PC-9 (cell line): Measurements from ENCODE around the gene RNASET2. TPM values are rescaled to one million over a fixed set of nuclear protein-coding genes. Genes with fewer than 3 reads are reported as not detected.
"Not testable (repeated sequence)": the region's sequence is repeated elsewhere in the genome, so short reads cannot be mapped to it uniquely, and the experiment has no call there.

Experiments
- BruUV-seq: library from RNA; stranded (reverse); fragments of 400-500 nt; replicated peaks from 2 replicates; lab custom pipeline; 2021; lab: Mats Ljungman, UMichigan
- CTCF ChIA-PET: fragments of 300-600 bp; sonication (Branson Sonifier 250); formaldehyde crosslinking; loops from one replicate; lab custom pipeline; 2022; ENCODE audit warnings: antibody characterized with exemption; lab: Charles Lee
- POLR2A ChIA-PET: fragments of 300-600 bp; sonication (Branson Sonifier 250); formaldehyde crosslinking; loops from one replicate; lab custom pipeline; 2022; ENCODE audit warnings: antibody characterized with exemption; ENCODE audit not compliant: unreplicated experiment; lab: Charles Lee
- DNase-seq, 2 experiments: peaks; one replicate each; pipeline versions ENCODE4 v3.0.0 to v3.0.0-alpha.2; 2015 to 2022; ENCODE audit warnings: mixed read lengths in 1 of 2
- H2AFZ ChIP-seq: fragments of 200-600 bp; sonication (generic); 2 replicates; pipeline ENCODE4 v1.8.1; 2017; ENCODE audit warnings: antibody characterized with exemption
- H3F3A ChIP-seq: fragments of 200-600 bp; sonication (generic); 2 replicates; pipeline ENCODE4 v1.8.1; 2017; ENCODE audit warnings: antibody characterized with exemption, mild to moderate bottlenecking, low read depth; ENCODE audit not compliant: insufficient read depth
- H3K27ac ChIP-seq: fragments of 200-600 bp; sonication (generic); 2 replicates; pipeline ENCODE4 v1.6.1; 2016; ENCODE audit warnings: mixed run types
- H3K27me3 ChIP-seq: fragments of 200-600 bp; sonication (generic); 2 replicates; pipeline ENCODE4 v1.6.1; 2016; ENCODE audit warnings: low read depth, mixed run types; ENCODE audit not compliant: insufficient read depth
- H3K36me3 ChIP-seq: fragments of 200-600 bp; sonication (generic); 2 replicates; pipeline ENCODE4 v1.6.1; 2016; ENCODE audit warnings: low read depth, mixed run types
- H3K4me1 ChIP-seq: fragments of 200-600 bp; sonication (generic); replicated peaks from 2 replicates; pipeline ENCODE4 v1.6.1; 2016; ENCODE audit warnings: mixed run types; ENCODE audit not compliant: insufficient read depth
- H3K4me2 ChIP-seq: fragments of 200-600 bp; sonication (generic); 2 replicates; pipeline ENCODE4 v1.6.1; 2017; ENCODE audit warnings: mixed run types
- H3K4me3 ChIP-seq: fragments of 200-600 bp; sonication (generic); 2 replicates; pipeline ENCODE4 v1.6.1; 2016; ENCODE audit warnings: mixed run types
- H3K79me2 ChIP-seq: fragments of 200-600 bp; sonication (generic); 2 replicates; pipeline ENCODE4 v1.6.1; 2017; ENCODE audit warnings: low read depth, mixed run types
- H3K9me2 ChIP-seq: fragments of 200-600 bp; sonication (generic); 2 replicates; pipeline ENCODE4 v1.8.1; 2017; ENCODE audit warnings: mild to moderate bottlenecking; ENCODE audit not compliant: insufficient read depth
- H3K9me3 ChIP-seq: fragments of 200-600 bp; sonication (generic); 2 replicates; pipeline ENCODE4 v1.8.1; 2016; ENCODE audit warnings: low read depth; ENCODE audit not compliant: insufficient read depth
- H4K20me1 ChIP-seq: fragments of 200-600 bp; sonication (generic); 2 replicates; pipeline ENCODE4 v1.8.1; 2017; ENCODE audit not compliant: insufficient read depth
- CTCF ChIP-seq: fragments of 200-600 bp; sonication (generic); conservative IDR thresholded peaks from 2 replicates; pipeline ENCODE4 v1.6.1; 2017; ENCODE audit warnings: mixed run types, antibody characterized with exemption, mild to moderate bottlenecking, moderate library complexity
- EZH2 ChIP-seq: fragments of 200-600 bp; sonication (generic); IDR thresholded peaks from 2 replicates; pipeline ENCODE4 v1.8.0; 2017; ENCODE audit warnings: antibody characterized with exemption, low read depth
- intact Hi-C: fragments of 100-400 bp; cut with micrococcal nuclease; formaldehyde crosslinking; loops from one replicate; pipeline ENCODE4 v1.10.0; 2022; ENCODE audit not compliant: unreplicated experiment
- microRNA-seq: library from miRNA; unstranded; fragments of <30 nt; microRNA quantifications from one replicate; pipeline ENCODE4 v1.2.0, GENCODE V29; 2021; ENCODE audit warnings: borderline number of aligned reads, borderline replicate concordance
- total RNA-seq: library from RNA; stranded (reverse); gene quantifications from 2 replicates; pipeline ENCODE4 v1.2.3, GENCODE V29; 2021

RNASET2 gene
- total RNA-seq, 1 experiment from 2014 or later = 16.3 TPM

GRCh38 chr6:166886773-166887172, 69.6 kb downstream of the RNASET2 start:
- BruUV-seq, H3K4me2 ChIP-seq, POLR2A ChIA-PET, H3K9me3 ChIP-seq, H3K4me1 ChIP-seq, H3K27ac ChIP-seq, H3K9me2 ChIP-seq, H3K27me3 ChIP-seq, H3F3A ChIP-seq, H3K79me2 ChIP-seq, DNase-seq, intact Hi-C loops, H4K20me1 ChIP-seq, H3K36me3 ChIP-seq, H2AFZ ChIP-seq, CTCF ChIA-PET, H3K4me3 ChIP-seq: not testable (repeated sequence)

GRCh38 chr6:166884958-166885357, 71.4 kb downstream of the RNASET2 start:
- H3K9me2 ChIP-seq, H3K27ac ChIP-seq, H4K20me1 ChIP-seq, intact Hi-C loops, H3F3A ChIP-seq, H3K79me2 ChIP-seq, H3K27me3 ChIP-seq, H3K9me3 ChIP-seq, H3K4me2 ChIP-seq, H3K36me3 ChIP-seq, H3K4me1 ChIP-seq, DNase-seq, POLR2A ChIA-PET, H3K4me3 ChIP-seq, H2AFZ ChIP-seq, BruUV-seq, CTCF ChIA-PET: not testable (repeated sequence)

- H3K9me2 ChIP-seq = no peaks in the 10 kb centered on the region
- no peak overlapping the region for H3K27ac ChIP-seq
- no peaks in the 10 kb centered on the region for H3K36me3 ChIP-seq
- H3K9me3 ChIP-seq = no peaks in the 10 kb centered on the region
- TF ChIP-seq EZH2 (no peak), CTCF (no peak)
- no peaks in the 10 kb centered on the region for H3F3A ChIP-seq
- H3K4me2 ChIP-seq = no peak overlapping the region
- no peaks in the 10 kb centered on the region for H3K27me3 ChIP-seq
- no peak for DNase-seq
- ChIA-PET POLR2A (no interaction called here), CTCF (interaction anchor here (0.6 kb wide), 1 partner anchor 1818 kb away, joined by 5 read pairs; no protein-coding TSS in a partner anchor)
- H3K4me1 ChIP-seq = peaks cover 16% of the 10 kb centered on the region
- no peaks in the 10 kb centered on the region for H3K79me2 ChIP-seq
- intact Hi-C loops = no loop called here
- H4K20me1 ChIP-seq = no peaks in the 10 kb centered on the region
- no peak overlapping the region for H2AFZ ChIP-seq
- BruUV-seq = no TSS peak
- no peak overlapping the region for H3K4me3 ChIP-seq
Observed at GRCh38 chr6:166879594-166879993, 76.8 kb downstream of the RNASET2 start.

Small RNAs within 50 kb of the gene (microRNA-seq; reads per million reads assigned to microRNA genes)
- gene MIR3939 = not detected

Other genes starting within 250 kb of the RNASET2 start
- gene CEP43, start 42.8 kb upstream of the RNASET2 start, total RNA-seq = 18.1 and 19.7 TPM in 2 replicates
- gene CCR6, start 166.5 kb upstream of the RNASET2 start, total RNA-seq = not detected in 2 replicates
- not detected in 2 replicates for gene GPR31, start 201.4 kb upstream of the RNASET2 start, total RNA-seq